ENCODE data around the gene FRMD6.
A peak's percentile ranks its signal among the peaks of the same experiment; 100 is the strongest.

Gene FRMD6

GRCh38 chr14:51616724-51617409, 34.8 kb upstream of the FRMD6 start:
- H3K4me3 ChIP-seq (replicated peaks in 1 of 2; ENCODE audit: low read depth in 2 of 2, low read length in 2 of 2), result no peak overlapping the region
- TF ChIP-seq, protein P1, sequence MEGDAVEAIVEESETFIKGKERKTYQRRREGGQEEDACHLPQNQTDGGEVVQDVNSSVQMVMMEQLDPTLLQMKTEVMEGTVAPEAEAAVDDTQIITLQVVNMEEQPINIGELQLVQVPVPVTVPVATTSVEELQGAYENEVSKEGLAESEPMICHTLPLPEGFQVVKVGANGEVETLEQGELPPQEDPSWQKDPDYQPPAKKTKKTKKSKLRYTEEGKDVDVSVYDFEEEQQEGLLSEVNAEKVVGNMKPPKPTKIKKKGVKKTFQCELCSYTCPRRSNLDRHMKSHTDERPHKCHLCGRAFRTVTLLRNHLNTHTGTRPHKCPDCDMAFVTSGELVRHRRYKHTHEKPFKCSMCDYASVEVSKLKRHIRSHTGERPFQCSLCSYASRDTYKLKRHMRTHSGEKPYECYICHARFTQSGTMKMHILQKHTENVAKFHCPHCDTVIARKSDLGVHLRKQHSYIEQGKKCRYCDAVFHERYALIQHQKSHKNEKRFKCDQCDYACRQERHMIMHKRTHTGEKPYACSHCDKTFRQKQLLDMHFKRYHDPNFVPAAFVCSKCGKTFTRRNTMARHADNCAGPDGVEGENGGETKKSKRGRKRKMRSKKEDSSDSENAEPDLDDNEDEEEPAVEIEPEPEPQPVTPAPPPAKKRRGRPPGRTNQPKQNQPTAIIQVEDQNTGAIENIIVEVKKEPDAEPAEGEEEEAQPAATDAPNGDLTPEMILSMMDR (IDR thresholded peaks at IDR 0.05; ENCODE audit: low read depth, low read length), result no peak
- peak; percentile 90 to 91 for DNase-seq (ENCODE audit: low read depth in 2 of 2)

DNA sequence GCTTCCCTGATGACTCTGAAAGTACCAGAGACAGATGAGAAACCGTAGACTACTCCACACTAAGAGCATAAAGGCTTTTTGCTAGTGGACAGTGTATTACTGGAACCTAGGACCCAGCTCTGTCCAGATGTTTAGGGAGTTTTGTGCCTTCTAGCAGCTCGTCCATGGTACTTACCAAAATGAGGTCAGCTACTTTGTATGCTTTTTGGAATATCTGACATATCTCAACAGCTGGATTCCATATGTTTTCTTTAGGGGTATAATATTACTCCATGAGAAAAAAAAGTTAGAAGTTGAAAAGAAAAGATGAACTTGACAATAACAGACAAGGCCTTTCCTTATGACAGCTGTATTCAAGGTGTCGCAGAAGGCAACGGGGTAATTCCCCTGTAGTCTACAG, 32.1 kb upstream of the FRMD6 start:
- no peak for DNase-seq (ENCODE audit: low read depth in 2 of 2)
- TF ChIP-seq, protein P1 (IDR thresholded peaks at IDR 0.05; ENCODE audit: low read depth, low read length), result no peak
- no peak overlapping the region for H3K4me3 ChIP-seq (replicated peaks in 1 of 2; ENCODE audit: low read depth in 2 of 2, low read length in 2 of 2)

- DNase-seq (ENCODE audit: low read depth in 2 of 2), result no peak
- TF ChIP-seq, protein P1 (IDR thresholded peaks at IDR 0.05; ENCODE audit: low read depth, low read length), result no peak
- H3K4me3 ChIP-seq (replicated peaks in 1 of 2; ENCODE audit: low read depth in 2 of 2, low read length in 2 of 2), result no peak overlapping the region
These were observed 31.7 kb upstream of the FRMD6 start for GRCh38 chr14:51620056-51620455.

DNA sequence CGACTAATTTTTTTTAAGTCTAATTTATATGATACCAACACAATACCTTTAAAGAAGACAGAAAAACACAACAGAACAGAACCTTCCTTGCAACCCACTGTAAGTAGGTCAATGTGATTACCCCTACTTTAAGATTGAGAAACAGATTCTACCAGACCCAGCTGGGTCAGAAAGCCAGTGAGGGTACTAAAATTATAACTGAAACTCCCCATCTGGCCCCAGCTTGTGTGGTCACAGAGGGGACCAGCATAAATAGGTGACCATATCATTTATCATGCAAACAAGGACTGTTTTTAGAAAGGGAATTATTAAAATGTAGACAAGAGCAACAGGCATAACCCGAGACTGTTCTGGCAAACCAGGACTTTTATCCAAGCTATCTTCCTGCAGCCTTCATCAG, 30.1 kb upstream of the FRMD6 start:
- DNase-seq (ENCODE audit: low read depth in 2 of 2), result no peak
- no peak overlapping the region for H3K4me3 ChIP-seq (replicated peaks in 1 of 2; ENCODE audit: low read depth in 2 of 2, low read length in 2 of 2)
- TF ChIP-seq, protein P1 (IDR thresholded peaks at IDR 0.05; ENCODE audit: low read depth, low read length), result no peak

DNA sequence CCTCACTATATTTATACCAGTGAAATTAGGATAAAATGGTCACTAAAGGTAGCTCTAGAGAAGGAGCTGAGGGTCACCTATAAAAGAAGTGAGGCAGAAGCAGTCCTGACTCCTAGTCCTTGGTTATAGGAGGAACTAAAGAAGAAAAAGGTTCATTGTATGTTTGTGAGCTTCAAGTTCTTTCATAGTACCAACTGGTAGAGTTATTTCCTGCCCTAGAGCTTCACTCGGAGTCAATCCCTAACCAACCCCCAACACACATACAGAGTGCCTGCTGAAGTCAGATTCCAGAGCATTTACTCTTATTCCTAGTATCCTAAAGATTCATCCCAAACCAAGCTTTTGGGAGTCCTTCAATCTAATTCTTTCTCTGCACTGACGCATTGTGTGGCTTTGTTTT, 29.3 kb upstream of the FRMD6 start:
- TF ChIP-seq, protein P1 (IDR thresholded peaks at IDR 0.05; ENCODE audit: low read depth, low read length), result no peak
- no peak overlapping the region for H3K4me3 ChIP-seq (replicated peaks in 1 of 2; ENCODE audit: low read depth in 2 of 2, low read length in 2 of 2)
- DNase-seq (ENCODE audit: low read depth in 2 of 2), result no peak

DNA sequence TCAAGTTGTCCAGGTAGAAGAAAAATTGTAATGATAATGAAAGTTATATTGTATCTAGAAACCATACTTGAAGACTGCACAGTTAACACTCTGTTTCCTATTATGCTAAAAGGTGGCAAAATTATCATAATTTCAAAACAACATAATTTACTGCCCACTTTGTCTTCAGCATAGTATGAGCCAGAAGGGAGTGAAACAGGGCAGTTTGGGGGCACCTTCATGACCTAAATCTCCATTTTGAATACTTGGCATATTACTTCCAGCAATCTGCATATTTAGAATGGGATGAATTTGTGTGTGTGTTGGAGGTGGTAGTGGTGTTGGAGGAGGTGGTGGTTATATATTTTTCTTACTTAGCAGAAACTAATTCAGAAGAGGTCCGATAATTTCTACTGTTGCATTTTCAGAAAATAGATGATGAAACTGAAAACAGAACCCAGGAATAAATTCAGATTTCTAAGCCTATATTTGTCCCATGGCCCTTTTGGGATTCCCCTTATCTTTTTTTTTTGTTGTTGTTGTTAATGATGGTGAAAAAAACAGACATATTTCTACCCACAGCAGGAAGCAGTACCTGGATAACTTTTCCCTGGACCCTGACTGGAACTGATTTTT, 26.6 kb upstream of the FRMD6 start:
- TF ChIP-seq, protein P1 (IDR thresholded peaks at IDR 0.05; ENCODE audit: low read depth, low read length), result no peak
- no peak for DNase-seq (ENCODE audit: low read depth in 2 of 2)

More for the DNA sequence above, 26.6 kb upstream of the FRMD6 start:
- H3K4me3 ChIP-seq (replicated peaks in 1 of 2; ENCODE audit: low read depth in 2 of 2, low read length in 2 of 2), result no peak overlapping the region

All from cardiac fibroblast (primary cell).